Neutrophil (primary cell): ENCODE results near the gene ATF4.

Experiments used
- H3K27ac ChIP-seq: fragments of 200-600 bp; sonication (generic); 2 replicates; pipeline ENCODE4 v1.5.1; 2016; ENCODE audit warnings: mild to moderate bottlenecking, moderate library complexity
- H3K27me3 ChIP-seq: fragments of 200-600 bp; sonication (generic); 2 replicates; pipeline ENCODE4 v1.6.0; 2016; ENCODE audit warnings: mild to moderate bottlenecking
- H3K36me3 ChIP-seq: fragments of 200-600 bp; sonication (generic); 2 replicates; pipeline ENCODE4 v1.5.1; 2017
- H3K4me1 ChIP-seq, 2 experiments: fragments of 200-600 bp in 1 of 2; sonication (generic) in 1 of 2; 1 replicate in 1 of 2; 2 replicates in 1 of 2; pipeline versions ENCODE4 v1.5.1 to v1.6.1; 2013 to 2016; ENCODE audit warnings: low read depth in 1 of 2, low read length in 1 of 2, mild to moderate bottlenecking in 1 of 2, moderate library complexity in 1 of 2; ENCODE audit not compliant: control insufficient read depth in 1 of 2, insufficient read depth in 1 of 2
- H3K4me3 ChIP-seq, 2 experiments: fragments of 200-600 bp in 1 of 2; sonication (generic) in 1 of 2; 1 replicate in 1 of 2; 2 replicates in 1 of 2; pipeline ENCODE4 v1.5.1; 2013 to 2016; ENCODE audit warnings: low read depth in 1 of 2, low read length in 1 of 2, mild to moderate bottlenecking in 1 of 2, moderate library complexity in 1 of 2
- H3K9me3 ChIP-seq: fragments of 200-600 bp; sonication (generic); 2 replicates; pipeline ENCODE4 v1.5.1; 2016
- CTCF ChIP-seq: fragments of 200-600 bp; sonication (generic); IDR thresholded peaks from 2 replicates; pipeline ENCODE4 v1.5.1; 2016; ENCODE audit warnings: antibody characterized with exemption

Gene ATF4

GRCh38 chr22:39524089-39524752 lies 3.9 kb downstream of the ATF4 start:
- H3K27me3 ChIP-seq = no peaks in the 10 kb centered on the region
- no peak overlapping the region for H3K4me3 ChIP-seq
- TF ChIP-seq CTCF = no peak
- H3K27ac ChIP-seq = peak overlapping the region; percentile 94
- H3K9me3 ChIP-seq = no peaks in the 10 kb centered on the region
- peaks cover 46% of the 10 kb centered on the region for H3K36me3 ChIP-seq
- peaks cover 85 to 87% of the 10 kb centered on the region in 2 experiments for H3K4me1 ChIP-seq

- Histone ChIP-seq H3K9me3 (no peaks in the 10 kb centered on the region), H3K36me3 (peaks cover 54% of the 10 kb centered on the region), H3K27ac (peak overlapping the region; percentile 94), H3K4me3 (no peak overlapping the region), H3K4me1 (peaks cover 88% of the 10 kb centered on the region in 2 experiments), H3K27me3 (no peaks in the 10 kb centered on the region)
- TF ChIP-seq CTCF = no peak
Observed at GRCh38 chr22:39524753-39525657, 4.6 kb downstream of the ATF4 start.

GRCh38 chr22:39525658-39525975 lies 5.3 kb downstream of the ATF4 start:
- Histone ChIP-seq H3K4me3 (no peak overlapping the region), H3K36me3 (peaks cover 60% of the 10 kb centered on the region), H3K27me3 (no peaks in the 10 kb centered on the region), H3K27ac (peak overlapping the region; percentile 94), H3K9me3 (no peaks in the 10 kb centered on the region), H3K4me1 (peaks cover 94 to 95% of the 10 kb centered on the region in 2 experiments)
- TF ChIP-seq CTCF = no peak

GRCh38 chr22:39526736-39527171 lies 6.4 kb downstream of the ATF4 start:
- Histone ChIP-seq H3K36me3 (peaks cover 63% of the 10 kb centered on the region), H3K4me3 (peak overlapping the region; percentile 19 to 51), H3K27me3 (no peaks in the 10 kb centered on the region), H3K27ac (peak overlapping the region; percentile 94), H3K4me1 (peaks cover 96 to 98% of the 10 kb centered on the region in 2 experiments), H3K9me3 (no peaks in the 10 kb centered on the region)
- peak; percentile 30 for TF ChIP-seq CTCF

- Histone ChIP-seq H3K4me1 (peaks cover 95% of the 10 kb centered on the region in 2 experiments), H3K4me3 (peak overlapping the region; percentile 19 to 51), H3K27ac (peak overlapping the region; percentile 94), H3K36me3 (peaks cover 55% of the 10 kb centered on the region), H3K9me3 (no peaks in the 10 kb centered on the region), H3K27me3 (no peaks in the 10 kb centered on the region)
- TF ChIP-seq CTCF = no peak
Observed at GRCh38 chr22:39527481-39527961, 7.2 kb downstream of the ATF4 start.
